Head of caudate nucleus (tissue), 42 donors: ENCODE measurements around the gene RABIF.
A peak's percentile ranks its signal among the peaks of the same experiment; 100 is the strongest.
"Not testable (repeated sequence)": the region's sequence is repeated elsewhere in the genome, so short reads cannot be mapped to it uniquely, and the experiment has no call there.

Experiments
- DNase-seq, 42 donors: peaks; one replicate each; pipeline versions ENCODE4 v3.0.0 to v3.0.0-alpha.2; 2020 to 2021; ENCODE audit warnings: mixed read lengths in 7 of 42
- intact Hi-C: fragments of 100-400 bp; cut with DNase I; formaldehyde crosslinking; loops from one replicate; pipeline ENCODE4 v1.15.0; 2022

The RABIF gene

DNA sequence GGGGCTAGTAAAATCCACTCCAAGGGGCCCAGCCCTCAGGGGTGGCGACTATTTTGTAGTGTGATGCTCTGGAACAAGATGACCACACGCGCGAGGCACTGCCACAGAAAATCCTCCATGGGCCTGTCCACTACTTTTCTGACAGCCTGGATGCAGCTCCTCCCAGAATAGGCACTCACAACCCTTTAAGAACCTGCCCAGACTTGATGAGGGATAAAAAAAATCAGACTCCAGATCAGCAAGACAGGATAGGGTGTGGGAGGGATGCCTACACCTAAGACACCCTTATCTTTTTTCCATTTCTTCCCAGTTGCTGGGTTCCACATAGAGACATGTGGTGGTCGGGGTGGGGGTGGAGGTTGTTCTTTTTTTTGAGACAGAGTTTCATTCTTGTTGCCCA lies 44.7 kb downstream of the RABIF start:
- no peak for DNase-seq
- intact Hi-C loops = no loop called here

DNA sequence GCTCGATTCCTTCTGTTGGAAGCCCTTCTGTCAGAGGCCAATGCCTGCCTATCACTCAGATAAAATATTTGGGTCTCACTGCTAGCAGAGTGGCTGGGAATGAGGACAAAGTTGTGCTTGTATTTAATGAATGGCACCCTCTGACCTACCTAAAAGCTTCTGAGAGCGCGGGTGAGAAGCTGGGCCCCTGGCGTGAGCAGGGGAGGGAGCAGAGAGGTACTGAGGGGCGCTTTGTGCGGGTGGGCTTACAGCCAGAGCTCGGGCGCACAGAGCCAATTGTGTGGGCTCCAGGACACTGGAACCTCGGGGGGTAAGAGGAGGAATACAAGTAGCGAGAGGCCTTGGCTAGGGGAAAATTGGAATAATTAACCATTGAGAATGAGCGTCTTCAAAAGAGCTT lies 45.9 kb downstream of the RABIF start:
- intact Hi-C loops = no loop called here
- peak in 23 of 42 donors; percentile 4 to 43 (median 24) for DNase-seq

DNA sequence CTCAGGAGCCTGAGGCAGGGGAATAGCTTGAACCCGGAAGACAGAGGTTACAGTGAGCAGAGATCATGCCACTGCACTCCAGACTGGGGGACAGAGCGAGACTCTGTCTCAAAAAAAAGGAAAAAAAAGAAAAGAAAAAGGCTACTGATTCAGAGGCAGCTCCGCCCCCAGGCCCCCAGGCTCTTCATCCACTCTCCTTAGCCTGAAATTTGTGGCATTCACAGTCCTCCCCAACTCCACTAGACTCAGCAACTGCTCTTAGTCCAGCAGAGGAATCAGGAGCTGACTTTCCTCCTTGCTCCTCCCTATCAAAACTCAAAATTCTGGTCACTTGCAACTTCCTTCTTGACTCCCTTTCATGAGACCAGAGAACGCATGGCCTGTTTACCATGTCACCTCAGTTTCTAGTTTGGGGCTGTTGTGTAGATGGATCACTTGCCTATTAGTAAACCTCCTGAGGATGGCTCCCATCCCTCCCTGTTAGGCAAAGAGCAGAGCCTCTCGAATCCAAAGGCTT lies 51.1 kb downstream of the RABIF start:
- no peak for DNase-seq
- intact Hi-C loops = no loop called here

DNA sequence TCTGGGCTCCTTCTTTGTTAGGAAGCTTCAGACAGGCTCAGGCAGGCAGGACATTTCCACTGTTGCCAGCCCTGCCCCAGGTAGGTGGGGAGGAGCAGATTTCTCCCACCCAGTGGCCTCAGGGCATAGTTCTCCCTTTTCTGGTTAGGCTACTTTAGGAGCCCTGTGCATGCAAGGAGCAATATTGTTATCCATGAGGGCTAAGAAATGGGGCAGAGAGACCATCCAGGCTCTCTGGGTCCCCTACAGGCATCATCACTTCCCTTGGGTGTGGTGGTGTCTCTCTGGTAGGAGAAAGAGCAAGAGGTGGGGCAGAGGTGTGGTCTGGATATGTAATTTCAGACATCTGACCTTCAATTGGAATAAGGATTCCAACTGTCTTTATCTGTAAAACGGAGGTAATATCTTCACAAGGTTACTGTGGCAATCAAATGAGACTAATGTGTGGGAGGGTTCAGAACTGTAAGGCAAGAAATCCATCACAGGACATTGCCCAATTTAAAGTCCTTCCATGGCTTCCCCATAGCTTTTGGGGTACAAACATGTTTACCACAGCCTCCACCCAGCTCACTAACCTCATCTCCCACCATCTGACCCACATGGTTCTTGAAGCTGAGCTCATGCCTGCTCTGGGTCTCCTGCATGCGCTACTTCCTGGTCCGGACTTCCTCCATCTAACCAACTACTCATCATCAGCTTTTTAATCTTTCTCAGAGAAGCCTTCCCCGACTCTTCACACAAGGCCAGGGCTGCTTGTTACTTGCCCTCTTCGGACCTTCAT lies 52.1 kb downstream of the RABIF start:
- intact Hi-C loops = no loop called here
- no peak for DNase-seq

DNA sequence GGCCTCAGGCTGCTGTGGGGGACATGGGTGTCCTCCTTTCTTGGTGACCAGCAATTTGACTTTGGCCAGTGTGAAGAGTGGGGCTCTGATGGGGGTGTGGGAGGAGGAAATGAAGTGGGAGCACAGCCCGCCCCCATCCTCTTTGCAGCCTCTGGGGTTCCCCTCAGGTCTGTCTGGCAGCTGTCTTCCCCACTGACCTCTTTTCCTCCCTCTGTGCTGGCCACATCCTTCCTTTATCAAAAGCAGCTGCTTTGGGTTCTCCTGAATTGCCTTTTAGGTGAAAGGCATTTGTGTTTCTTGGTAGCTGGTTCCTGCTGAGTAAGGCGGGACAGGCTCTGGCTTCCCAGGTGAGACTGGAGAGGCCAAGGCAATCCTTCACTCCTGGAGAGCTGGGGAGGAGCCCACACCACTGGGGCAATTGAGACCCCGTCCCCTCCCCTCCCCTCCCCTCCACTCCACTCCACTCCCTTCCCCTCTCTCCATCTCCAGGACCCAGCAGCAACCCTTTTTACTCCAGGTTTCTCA lies 53.3 kb downstream of the RABIF start:
- DNase-seq = no peak
- intact Hi-C loops = no loop called here

DNA sequence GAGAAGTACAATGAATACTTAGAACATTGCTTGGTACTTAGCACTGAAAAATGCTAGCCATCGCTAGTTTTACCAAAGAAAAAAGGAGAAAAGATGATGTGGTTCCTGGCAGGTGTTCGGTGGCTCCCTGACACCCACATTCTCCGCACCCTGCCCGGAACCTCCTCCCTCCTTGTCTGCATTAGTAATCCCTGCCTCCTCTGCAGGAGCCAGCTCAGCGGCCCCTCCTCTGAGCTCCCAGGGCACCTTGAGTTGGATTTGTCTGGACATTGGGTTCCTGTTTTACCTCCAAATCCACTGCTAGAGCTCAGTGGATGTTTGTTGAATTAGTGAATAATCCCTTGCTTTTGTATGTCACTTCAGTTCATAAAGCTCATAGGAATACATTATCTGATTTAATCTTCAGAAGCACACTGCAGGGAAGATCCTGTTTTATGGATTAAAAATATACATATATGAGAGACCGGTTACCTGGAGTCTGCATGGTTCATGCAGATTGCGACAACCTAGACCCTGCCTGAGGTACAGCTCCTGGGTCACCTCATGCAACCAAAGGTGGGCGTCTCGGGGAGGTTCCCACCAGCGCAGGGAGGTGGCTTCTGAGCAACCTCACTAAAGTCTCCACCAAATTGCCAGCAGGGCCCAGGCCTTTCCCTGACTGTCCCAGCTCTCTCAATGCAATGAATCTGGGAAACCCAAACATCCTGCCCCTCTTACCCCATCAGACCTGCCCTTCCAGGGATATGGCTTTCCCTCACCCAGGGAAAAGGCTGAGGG lies 54.0 kb downstream of the RABIF start:
- intact Hi-C loops = no loop called here
- peak in 41 of 42 donors; percentile 12 to 83 (median 56) for DNase-seq

DNA sequence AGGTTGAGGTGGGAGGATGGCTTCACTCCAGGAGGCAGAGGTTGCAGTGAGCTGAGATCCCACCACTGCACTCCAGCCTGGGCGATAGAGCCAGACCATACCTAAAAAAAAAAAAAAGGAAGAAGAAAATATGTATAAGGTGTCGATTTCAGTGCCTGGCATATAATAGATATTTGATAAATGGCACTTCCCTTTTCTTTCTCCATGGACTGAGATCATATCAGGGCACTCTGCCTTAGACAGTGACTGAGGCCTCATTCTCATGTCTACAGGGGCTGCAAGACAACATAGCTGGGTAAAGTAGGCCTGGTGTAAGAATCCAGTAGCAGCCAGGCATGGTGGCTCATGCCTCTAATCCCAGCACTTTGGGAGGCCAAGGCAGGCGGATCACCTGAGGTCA lies 57.0 kb downstream of the RABIF start:
- no peak for DNase-seq
- intact Hi-C loops = no loop called here

DNA sequence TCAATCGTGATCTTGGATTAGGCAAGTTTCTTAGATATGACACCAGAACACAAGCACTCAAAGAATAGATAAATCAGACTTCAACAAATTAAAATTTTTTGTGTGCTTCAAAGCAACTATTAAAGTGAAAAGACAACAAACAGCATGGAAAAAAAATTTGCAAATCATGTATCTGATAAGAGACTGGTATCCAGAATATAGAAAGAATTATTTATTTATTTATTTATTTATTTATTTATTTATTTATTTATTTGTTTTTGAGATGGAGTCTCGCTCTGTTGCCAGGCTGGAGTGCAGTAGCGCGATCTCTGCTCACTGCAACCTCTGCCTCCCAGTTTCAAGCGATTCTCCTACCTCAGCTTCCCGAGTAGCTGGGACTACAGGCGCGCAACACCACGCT lies 59.7 kb downstream of the RABIF start:
- intact Hi-C loops, DNase-seq: not testable (repeated sequence)
